Activated CD8-positive, alpha-beta T cell treated with anti-CD3 and anti-CD28 coated beads for 36 hours (primary cell): ENCODE results near the gene TSC22D1. TPM values are rescaled to one million over a fixed set of nuclear protein-coding genes. Genes with fewer than 3 reads are reported as not detected.

Experiments
- ATAC-seq: fragments of 200-7000 bp; cut with Tn5 transposase; one replicate; pipeline ENCODE4 v1.10.0; 2021; ENCODE audit warnings: mild to moderate bottlenecking, moderate library complexity
- CTCF ChIA-PET: fragments of 350-600 bp; sonication (Branson Sonifier 250); formaldehyde crosslinking; loops from one replicate; lab custom pipeline; 2021; ENCODE audit warnings: antibody characterized with exemption; lab: Charles Lee
- POLR2A ChIA-PET: fragments of 350-600 bp; sonication (Branson Sonifier 250); formaldehyde crosslinking; loops from one replicate; lab custom pipeline; 2021; ENCODE audit warnings: antibody characterized with exemption; lab: Charles Lee
- DNase-seq: peaks from one replicate; pipeline ENCODE4 v3.0.0-alpha.2; 2020
- H3K27ac Mint-ChIP-seq: one replicate; pipeline ENCODE4 v1.8.0; 2021; ENCODE audit warnings: mild to moderate bottlenecking, mixed read lengths
- H3K27me3 Mint-ChIP-seq: one replicate; pipeline ENCODE4 v1.8.0; 2021; ENCODE audit warnings: mixed read lengths
- H3K36me3 Mint-ChIP-seq: one replicate; pipeline ENCODE4 v1.8.0; 2021; ENCODE audit warnings: low read depth, mixed read lengths
- H3K4me1 Mint-ChIP-seq: one replicate; pipeline ENCODE4 v1.8.0; 2021; ENCODE audit warnings: low read depth, mixed read lengths
- H3K4me3 Mint-ChIP-seq: one replicate; pipeline ENCODE4 v1.8.0; 2021; ENCODE audit warnings: mild to moderate bottlenecking, moderate library complexity, mixed read lengths
- H3K9me3 Mint-ChIP-seq: one replicate; pipeline ENCODE4 v1.8.0; 2021; ENCODE audit warnings: mixed read lengths
- CTCF ChIP-seq: fragments of 200-600 bp; IDR thresholded peaks from one replicate; pipeline ENCODE4 v1.8.0; 2022; ENCODE audit warnings: antibody characterized with exemption, mild to moderate bottlenecking
- intact Hi-C: fragments of 100-400 bp; cut with micrococcal nuclease; formaldehyde crosslinking; loops from one replicate; pipeline ENCODE4 v1.10.0; 2022
- total RNA-seq, 2 experiments: library from RNA; stranded (reverse); gene quantifications; one replicate each; pipeline ENCODE4 v1.2.3, GENCODE V29; 2021

TSC22D1 gene
- total RNA-seq, 2 experiments from 2014 or later, result 7.6 to 9.6 TPM

- H3K4me1 Mint-ChIP-seq, result peaks cover 31% of the 10 kb centered on the region
- no peaks in the 10 kb centered on the region for H3K27me3 Mint-ChIP-seq
- peak overlapping the region; percentile 41 for H3K27ac Mint-ChIP-seq
- POLR2A ChIA-PET, result no interaction called here
- no peak for ATAC-seq
- no peaks in the 10 kb centered on the region for H3K9me3 Mint-ChIP-seq
- TF ChIP-seq CTCF, result no peak
- CTCF ChIA-PET, result interaction anchor here (0.6 to 2.1 kb wide), 2 partner anchors 95 to 96 kb away, joined by 4 to 5 read pairs; no protein-coding TSS in a partner anchor
- DNase-seq, result no peak
- intact Hi-C loops, result loop anchor here (5.0 kb wide), 1 partner anchor 96 kb away; no protein-coding TSS in a partner anchor
- H3K36me3 Mint-ChIP-seq, result peaks cover 5% of the 10 kb centered on the region
- H3K4me3 Mint-ChIP-seq, result peak overlapping the region; percentile 91
Measured at GRCh38 chr13:44578067-44578400, 1.9 kb upstream of the TSC22D1 start.

GRCh38 chr13:44577236-44578066, 1.3 kb upstream of the TSC22D1 start:
- peak overlapping the region; percentile 91 for H3K4me3 Mint-ChIP-seq
- H3K4me1 Mint-ChIP-seq, result peaks cover 37% of the 10 kb centered on the region
- DNase-seq (peak; percentile 96), ATAC-seq (peak; percentile 79)
- no peak for TF ChIP-seq CTCF
- no peaks in the 10 kb centered on the region for H3K9me3 Mint-ChIP-seq
- ChIA-PET POLR2A (no interaction called here), CTCF (interaction anchor here (2.1 kb wide), 1 partner anchor 95 kb away, joined by 5 read pairs; no protein-coding TSS in a partner anchor)
- no peaks in the 10 kb centered on the region for H3K27me3 Mint-ChIP-seq
- H3K27ac Mint-ChIP-seq, result peak overlapping the region; percentile 92
- peaks cover 5% of the 10 kb centered on the region for H3K36me3 Mint-ChIP-seq
- intact Hi-C loops, result loop anchor here (5.0 kb wide), 1 partner anchor 95 kb away; no protein-coding TSS in a partner anchor

- POLR2A ChIA-PET, result interaction anchor here (1.4 kb wide), 1 partner anchor 19 kb away, joined by 3 read pairs; no protein-coding TSS in a partner anchor
- peak; percentile 38 for DNase-seq
- Mint-ChIP-seq H3K36me3 (peaks cover 5% of the 10 kb centered on the region), H3K27me3 (no peaks in the 10 kb centered on the region), H3K4me1 (peaks cover 43% of the 10 kb centered on the region), H3K9me3 (no peaks in the 10 kb centered on the region), H3K27ac (peak overlapping the region; percentile 92), H3K4me3 (peak overlapping the region; percentile 91)
- intact Hi-C loops, result loop anchor here (5.0 kb wide), 1 partner anchor 94 kb away; no protein-coding TSS in a partner anchor
- no peak for TF ChIP-seq CTCF
- peak; percentile 4 for ATAC-seq
- CTCF ChIA-PET, result interaction anchor here (1.5 to 4.4 kb wide), 3 partner anchors 12 to 342 kb away, joined by 3 to 22 read pairs (median 13); no protein-coding TSS in a partner anchor
Measured at GRCh38 chr13:44576351-44577235, 463 bp upstream of the TSC22D1 start.

- Mint-ChIP-seq H3K27me3 (no peaks in the 10 kb centered on the region), H3K36me3 (peaks cover 5% of the 10 kb centered on the region), H3K9me3 (no peaks in the 10 kb centered on the region), H3K27ac (no peak overlapping the region), H3K4me3 (peak overlapping the region; percentile 89), H3K4me1 (peaks cover 45% of the 10 kb centered on the region)
- POLR2A ChIA-PET, result no interaction called here
- no peak for ATAC-seq
- CTCF ChIA-PET, result interaction anchor here (1.1 to 4.4 kb wide), 6 partner anchors 10 to 347 kb away, joined by 3 to 22 read pairs (median 4); no protein-coding TSS in a partner anchor
- intact Hi-C loops, result loop anchor here (5.0 kb wide), 1 partner anchor 93 kb away; no protein-coding TSS in a partner anchor
- TF ChIP-seq CTCF, result no peak
- no peak for DNase-seq
Measured at GRCh38 chr13:44575035-44575434, 1.1 kb downstream of the TSC22D1 start.
